Calu3 (cell line): ENCODE results near the gene SLC16A2. TPM values are rescaled to one million over a fixed set of nuclear protein-coding genes. Genes with fewer than 3 reads are reported as not detected.

ENCODE experiments used
- BruUV-seq: library from RNA; stranded (reverse); fragments of 400-500 nt; replicated peaks from 2 replicates; lab custom pipeline; 2021; lab: Mats Ljungman, UMichigan
- CTCF ChIA-PET: fragments of 300-600 bp; sonication (Branson Sonifier 250); formaldehyde crosslinking; loops from one replicate; lab custom pipeline; 2022; ENCODE audit warnings: antibody characterized with exemption; lab: Charles Lee
- DNase-seq: peaks from one replicate; pipeline ENCODE4 v3.0.0; 2022
- H3K27ac Mint-ChIP-seq: one replicate; pipeline ENCODE4 v1.8.0; 2022; ENCODE audit warnings: mixed read lengths; ENCODE audit not compliant: unreplicated experiment
- H3K27me3 Mint-ChIP-seq: one replicate; pipeline ENCODE4 v1.8.0; 2022; ENCODE audit warnings: mixed read lengths; ENCODE audit not compliant: unreplicated experiment
- H3K36me3 Mint-ChIP-seq: one replicate; pipeline ENCODE4 v1.8.0; 2022; ENCODE audit warnings: mild to moderate bottlenecking, moderate library complexity, mixed read lengths; ENCODE audit not compliant: insufficient read depth, unreplicated experiment
- H3K4me1 Mint-ChIP-seq: one replicate; pipeline ENCODE4 v1.8.0; 2022; ENCODE audit warnings: mild to moderate bottlenecking, low read depth, mixed read lengths; ENCODE audit not compliant: unreplicated experiment
- H3K4me3 Mint-ChIP-seq: one replicate; pipeline ENCODE4 v1.8.0; 2022; ENCODE audit warnings: mild to moderate bottlenecking, low read depth, moderate library complexity, mixed read lengths; ENCODE audit not compliant: unreplicated experiment
- H3K9me3 Mint-ChIP-seq: one replicate; pipeline ENCODE4 v1.8.0; 2022; ENCODE audit warnings: low read depth, mixed read lengths; ENCODE audit not compliant: unreplicated experiment
- intact Hi-C: fragments of 100-400 bp; cut with micrococcal nuclease; formaldehyde crosslinking; loops from one replicate; pipeline ENCODE4 v1.10.0; 2022; ENCODE audit not compliant: unreplicated experiment
- total RNA-seq: library from RNA; stranded (reverse); gene quantifications from 2 replicates; pipeline ENCODE4 v1.2.3, GENCODE V29; 2022
- TF ChIP-seq, protein P1 (sequence below): fragments of 200-600 bp; IDR thresholded peaks from one replicate; pipeline ENCODE4 v1.8.0; 2022; ENCODE audit warnings: antibody characterized with exemption; ENCODE audit not compliant: unreplicated experiment

SLC16A2 gene
- total RNA-seq, 1 experiment from 2014 or later = 0.59 TPM

DNA sequence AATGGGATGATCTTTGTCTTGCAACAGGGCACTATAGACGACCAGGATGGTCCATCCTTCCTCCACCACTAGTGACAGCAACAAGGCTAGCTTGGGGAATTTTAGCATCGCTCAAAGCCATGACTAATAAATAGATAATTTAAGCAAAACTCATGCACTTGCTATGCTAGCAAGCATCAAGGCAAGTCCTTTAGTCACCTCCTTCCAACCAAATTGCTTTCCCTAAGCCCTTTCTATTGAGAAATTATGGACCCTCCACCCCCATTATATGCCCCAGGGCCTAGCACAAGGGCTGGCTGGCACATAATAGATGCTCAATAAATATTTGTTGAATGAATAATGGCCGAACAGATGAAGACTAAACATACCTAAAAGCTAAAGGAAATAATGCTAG is 28.6 kb downstream of the SLC16A2 start:
- CTCF ChIA-PET = no interaction called here
- Mint-ChIP-seq H3K4me3 (no peak overlapping the region), H3K4me1 (no peaks in the 10 kb centered on the region), H3K27ac (no peak overlapping the region), H3K9me3 (no peaks in the 10 kb centered on the region), H3K36me3 (no peaks in the 10 kb centered on the region), H3K27me3 (peaks cover 13% of the 10 kb centered on the region)
- DNase-seq = no peak
- TF ChIP-seq, protein P1, sequence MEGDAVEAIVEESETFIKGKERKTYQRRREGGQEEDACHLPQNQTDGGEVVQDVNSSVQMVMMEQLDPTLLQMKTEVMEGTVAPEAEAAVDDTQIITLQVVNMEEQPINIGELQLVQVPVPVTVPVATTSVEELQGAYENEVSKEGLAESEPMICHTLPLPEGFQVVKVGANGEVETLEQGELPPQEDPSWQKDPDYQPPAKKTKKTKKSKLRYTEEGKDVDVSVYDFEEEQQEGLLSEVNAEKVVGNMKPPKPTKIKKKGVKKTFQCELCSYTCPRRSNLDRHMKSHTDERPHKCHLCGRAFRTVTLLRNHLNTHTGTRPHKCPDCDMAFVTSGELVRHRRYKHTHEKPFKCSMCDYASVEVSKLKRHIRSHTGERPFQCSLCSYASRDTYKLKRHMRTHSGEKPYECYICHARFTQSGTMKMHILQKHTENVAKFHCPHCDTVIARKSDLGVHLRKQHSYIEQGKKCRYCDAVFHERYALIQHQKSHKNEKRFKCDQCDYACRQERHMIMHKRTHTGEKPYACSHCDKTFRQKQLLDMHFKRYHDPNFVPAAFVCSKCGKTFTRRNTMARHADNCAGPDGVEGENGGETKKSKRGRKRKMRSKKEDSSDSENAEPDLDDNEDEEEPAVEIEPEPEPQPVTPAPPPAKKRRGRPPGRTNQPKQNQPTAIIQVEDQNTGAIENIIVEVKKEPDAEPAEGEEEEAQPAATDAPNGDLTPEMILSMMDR = no peak
- no TSS peak for BruUV-seq
- intact Hi-C loops = loop anchor here (10.0 kb wide), 1 partner anchor 105 kb away; no protein-coding TSS in a partner anchor

DNA sequence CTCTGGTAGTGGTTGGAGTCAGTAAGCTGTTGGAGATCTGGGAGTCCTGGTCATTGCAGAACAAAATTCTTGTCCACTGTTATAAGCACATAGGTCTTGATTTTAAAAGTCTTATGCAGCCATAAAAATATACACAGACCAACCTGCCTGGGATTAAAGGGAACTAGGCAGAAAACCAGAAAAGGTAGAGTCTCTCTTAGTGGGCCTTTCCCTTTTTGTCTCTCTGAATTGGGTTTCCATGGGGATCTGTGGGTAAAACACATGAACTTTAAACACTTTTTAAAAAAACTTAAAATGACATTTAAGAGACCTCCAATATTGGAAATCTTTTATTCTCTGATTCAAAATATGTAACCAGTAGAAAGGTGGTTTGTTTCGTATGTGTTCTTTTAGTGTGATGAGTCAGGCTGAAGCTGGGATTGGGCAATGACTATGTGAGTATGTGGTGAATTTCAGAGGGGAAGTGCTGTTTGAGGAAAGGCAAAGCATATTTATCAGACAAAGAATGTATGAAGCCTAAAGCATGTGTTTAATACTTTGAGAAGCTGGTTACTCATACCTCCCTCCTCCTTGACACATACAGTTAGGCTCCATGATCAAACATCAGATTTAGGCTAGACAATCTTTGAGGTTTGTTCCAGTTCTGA is 29.6 kb downstream of the SLC16A2 start:
- BruUV-seq = no TSS peak
- H3K4me3 Mint-ChIP-seq = no peak overlapping the region
- DNase-seq = no peak
- no peaks in the 10 kb centered on the region for H3K9me3 Mint-ChIP-seq
- intact Hi-C loops = loop anchor here (10.0 kb wide), 1 partner anchor 104 kb away; no protein-coding TSS in a partner anchor
- H3K4me1 Mint-ChIP-seq = no peaks in the 10 kb centered on the region
- TF ChIP-seq, protein P1 = no peak
- no peaks in the 10 kb centered on the region for H3K36me3 Mint-ChIP-seq
- CTCF ChIA-PET = interaction anchor here (0.7 kb wide), 1 partner anchor 27 kb away, joined by 4 read pairs; no protein-coding TSS in a partner anchor
- H3K27me3 Mint-ChIP-seq = peaks cover 3% of the 10 kb centered on the region
- no peak overlapping the region for H3K27ac Mint-ChIP-seq

- Mint-ChIP-seq H3K4me1 (no peaks in the 10 kb centered on the region), H3K27ac (no peak overlapping the region), H3K4me3 (no peak overlapping the region), H3K9me3 (no peaks in the 10 kb centered on the region), H3K27me3 (no peaks in the 10 kb centered on the region), H3K36me3 (no peaks in the 10 kb centered on the region)
- no peak for DNase-seq
- TF ChIP-seq, protein P1 = no peak
- CTCF ChIA-PET = interaction anchor here (0.7 kb wide), 1 partner anchor 27 kb away, joined by 4 read pairs; no protein-coding TSS in a partner anchor
- intact Hi-C loops = loop anchor here (10.0 kb wide), 1 partner anchor 103 kb away; no protein-coding TSS in a partner anchor
- BruUV-seq = no TSS peak
Measured at GRCh38 chrX:74451450-74452198, 30.3 kb downstream of the SLC16A2 start.

GRCh38 chrX:74452199-74452481 is 30.8 kb downstream of the SLC16A2 start:
- Mint-ChIP-seq H3K36me3 (no peaks in the 10 kb centered on the region), H3K27me3 (no peaks in the 10 kb centered on the region), H3K9me3 (no peaks in the 10 kb centered on the region), H3K27ac (no peak overlapping the region), H3K4me3 (no peak overlapping the region), H3K4me1 (no peaks in the 10 kb centered on the region)
- CTCF ChIA-PET = no interaction called here
- no TSS peak for BruUV-seq
- TF ChIP-seq, protein P1 = no peak
- intact Hi-C loops = loop anchor here (10.0 kb wide), 1 partner anchor 103 kb away; no protein-coding TSS in a partner anchor
- no peak for DNase-seq
